RWPE2 (cell line): Measurements from ENCODE around the gene TRAF3IP1.

ENCODE experiments used
- ATAC-seq: fragments of 200-7000 bp; cut with Tn5 transposase; 3 replicates; pipeline ENCODE4 v1.9.1; 2021; ENCODE audit warnings: low read depth
- DNase-seq: peaks from one replicate; pipeline ENCODE4 v3.0.0-alpha.2; 2020; ENCODE audit warnings: low spot score
- H3K27ac ChIP-seq: fragments of 450-650 bp; 2 replicates; pipeline ENCODE4 v1.5.1; 2017; ENCODE audit warnings: mild to moderate bottlenecking; ENCODE audit not compliant: poor library complexity, severe bottlenecking
- H3K27me3 ChIP-seq: fragments of 250-450 bp; sonication (Bioruptor Pico); 2 replicates; pipeline ENCODE4 v1.5.1; 2021; ENCODE audit warnings: mild to moderate bottlenecking, moderate library complexity; ENCODE audit not compliant: insufficient read depth, poor library complexity, severe bottlenecking
- H3K36me3 ChIP-seq: fragments of 250-450 bp; sonication (Bioruptor Pico); 2 replicates; pipeline ENCODE4 v1.5.1; 2020; ENCODE audit warnings: low read depth, mild to moderate bottlenecking, moderate library complexity
- H3K4me1 ChIP-seq: fragments of 250-450 bp; sonication (Bioruptor Pico); 2 replicates; pipeline ENCODE4 v1.5.1; 2021; ENCODE audit warnings: mild to moderate bottlenecking, moderate library complexity; ENCODE audit not compliant: insufficient read depth, poor library complexity, severe bottlenecking
- H3K4me3 ChIP-seq: fragments of 250-450 bp; sonication (Bioruptor Pico); 2 replicates; pipeline ENCODE4 v1.5.1; 2021; ENCODE audit warnings: mild to moderate bottlenecking, moderate library complexity; ENCODE audit not compliant: severe bottlenecking
- H3K9me3 ChIP-seq: fragments of 250-450 bp; sonication (Bioruptor Pico); 2 replicates; pipeline ENCODE4 v1.5.1; 2021; ENCODE audit warnings: mild to moderate bottlenecking, moderate library complexity; ENCODE audit not compliant: severe bottlenecking
- CTCF ChIP-seq: fragments of 450-650 bp; IDR thresholded peaks from one replicate; pipeline ENCODE4 v1.5.1; 2017; ENCODE audit warnings: mild to moderate bottlenecking, moderate library complexity; ENCODE audit not compliant: poor library complexity, severe bottlenecking

The TRAF3IP1 gene

GRCh38 chr2:238387332-238387731, 67.0 kb downstream of the TRAF3IP1 start:
- peaks cover 16% of the 10 kb centered on the region; the same call in 1 of the 2 replicates for H3K36me3 ChIP-seq
- ATAC-seq (no peak), DNase-seq (no peak)
- H3K27me3 ChIP-seq = no peaks in the 10 kb centered on the region
- no peak for TF ChIP-seq CTCF
- H3K4me1 ChIP-seq = peaks cover 32% of the 10 kb centered on the region
- peak overlapping the region; percentile 27 for H3K27ac ChIP-seq
- no peaks in the 10 kb centered on the region for H3K9me3 ChIP-seq
- no peak overlapping the region for H3K4me3 ChIP-seq

- ATAC-seq (no peak), DNase-seq (no peak)
- no peaks in the 10 kb centered on the region for H3K9me3 ChIP-seq
- peak overlapping the region; percentile 94 for H3K27ac ChIP-seq
- H3K4me3 ChIP-seq = no peak overlapping the region
- TF ChIP-seq CTCF = no peak
- peaks cover 32% of the 10 kb centered on the region for H3K4me1 ChIP-seq
- H3K27me3 ChIP-seq = no peaks in the 10 kb centered on the region
- peaks cover 12% of the 10 kb centered on the region; the same call in 1 of the 2 replicates for H3K36me3 ChIP-seq
These were observed 68.5 kb downstream of the TRAF3IP1 start for GRCh38 chr2:238388794-238389193.

- Histone ChIP-seq H3K4me3 (no peak overlapping the region), H3K4me1 (peaks cover 32% of the 10 kb centered on the region), H3K27ac (peak overlapping the region; percentile 94), H3K36me3 (peaks cover 9% of the 10 kb centered on the region; the same call in 1 of the 2 replicates), H3K9me3 (no peaks in the 10 kb centered on the region), H3K27me3 (no peaks in the 10 kb centered on the region)
- DNase-seq (no peak), ATAC-seq (peak; percentile 91)
- TF ChIP-seq CTCF = no peak
These were observed 69.8 kb downstream of the TRAF3IP1 start for GRCh38 chr2:238389988-238390589.

- peak overlapping the region; percentile 94 for H3K27ac ChIP-seq
- H3K36me3 ChIP-seq = peaks cover 9% of the 10 kb centered on the region; the same call in 1 of the 2 replicates
- H3K4me3 ChIP-seq = no peak overlapping the region
- ATAC-seq = no peak
- no peaks in the 10 kb centered on the region for H3K27me3 ChIP-seq
- no peaks in the 10 kb centered on the region for H3K9me3 ChIP-seq
- no peak for DNase-seq
- no peak for TF ChIP-seq CTCF
- H3K4me1 ChIP-seq = peaks cover 32% of the 10 kb centered on the region
These were observed 70.8 kb downstream of the TRAF3IP1 start for GRCh38 chr2:238391042-238391689.

- ATAC-seq = no peak
- H3K27me3 ChIP-seq = no peaks in the 10 kb centered on the region
- peaks cover under 1% of the 10 kb centered on the region for H3K4me1 ChIP-seq
- peaks cover 16% of the 10 kb centered on the region; the same call in 1 of the 2 replicates for H3K36me3 ChIP-seq
- no peak for DNase-seq
- TF ChIP-seq CTCF = no peak
- no peak overlapping the region for H3K27ac ChIP-seq
- no peak overlapping the region for H3K4me3 ChIP-seq
- H3K9me3 ChIP-seq = no peaks in the 10 kb centered on the region
These were observed 76.3 kb downstream of the TRAF3IP1 start for GRCh38 chr2:238396663-238397062.
